GM18868 (cell line): ENCODE results near the gene NPAS3.

Source experiments
- ATAC-seq: cut with Tn5 transposase; IDR thresholded peaks from one replicate; pipeline ENCODE4 v1.9.1; 2021; ENCODE audit warnings: mild to moderate bottlenecking, moderate library complexity; ENCODE audit not compliant: unreplicated experiment

Gene NPAS3

GRCh38 chr14:33836900-33837577 is 898.4 kb downstream of the NPAS3 start:
- ATAC-seq, result no peak

- ATAC-seq, result no peak
These were observed 899.4 kb downstream of the NPAS3 start for GRCh38 chr14:33837943-33838683.

GRCh38 chr14:33839193-33840076 is 900.8 kb downstream of the NPAS3 start:
- peak; percentile 60 for ATAC-seq

- ATAC-seq, result no peak
These were observed 902.1 kb downstream of the NPAS3 start for GRCh38 chr14:33840797-33841196.

GRCh38 chr14:33842299-33842698 is 903.6 kb downstream of the NPAS3 start:
- no peak for ATAC-seq

GRCh38 chr14:33844118-33844517 is 905.4 kb downstream of the NPAS3 start:
- no peak for ATAC-seq

GRCh38 chr14:33846100-33846824 is 907.6 kb downstream of the NPAS3 start:
- no peak for ATAC-seq

- ATAC-seq, result no peak
These were observed 908.4 kb downstream of the NPAS3 start for GRCh38 chr14:33847066-33847465.

- ATAC-seq, result no peak
These were observed 909.3 kb downstream of the NPAS3 start for GRCh38 chr14:33848009-33848408.

- no peak for ATAC-seq
These were observed 910.2 kb downstream of the NPAS3 start for GRCh38 chr14:33848706-33849454.

GRCh38 chr14:33849455-33849801 is 910.7 kb downstream of the NPAS3 start:
- no peak for ATAC-seq

- no peak for ATAC-seq
These were observed 912.1 kb downstream of the NPAS3 start for GRCh38 chr14:33850826-33851225.

- no peak for ATAC-seq
These were observed 912.7 kb downstream of the NPAS3 start for GRCh38 chr14:33851366-33851765.

- no peak for ATAC-seq
These were observed 913.3 kb downstream of the NPAS3 start for GRCh38 chr14:33851931-33852330.
